ENCODE data around the gene HOXA4. TPM values are rescaled to one million over a fixed set of nuclear protein-coding genes. Genes with fewer than 3 reads are reported as not detected.

Gene HOXA4
- total RNA-seq, 1 experiment from 2014 or later: 5.6 TPM

- in situ Hi-C loops (cut with HindIII; ENCODE audit: low pct_unique_long_range_greater_than_20kb, low sequenced_read_pairs): no loop called here
- DNase-seq (ENCODE audit: low read depth): no peak
These were observed 26.9 kb downstream of the HOXA4 start for GRCh38 chr7:27103489-27104226.

- no peak for DNase-seq (ENCODE audit: low read depth)
- in situ Hi-C loops (cut with HindIII; ENCODE audit: low pct_unique_long_range_greater_than_20kb, low sequenced_read_pairs): no loop called here
These were observed 27.7 kb downstream of the HOXA4 start, which contains the start of gene HOXA2 for GRCh38 chr7:27102581-27103442. Gene HOXA2 (minus strand): TSS chr7:27102683. CDS start chr7:27102500, 183 bp downstream.

GRCh38 chr7:27101957-27102580, 28.5 kb downstream of the HOXA4 start:
- no peak for DNase-seq (ENCODE audit: low read depth)
- in situ Hi-C loops (cut with HindIII; ENCODE audit: low pct_unique_long_range_greater_than_20kb, low sequenced_read_pairs): no loop called here

DNA sequence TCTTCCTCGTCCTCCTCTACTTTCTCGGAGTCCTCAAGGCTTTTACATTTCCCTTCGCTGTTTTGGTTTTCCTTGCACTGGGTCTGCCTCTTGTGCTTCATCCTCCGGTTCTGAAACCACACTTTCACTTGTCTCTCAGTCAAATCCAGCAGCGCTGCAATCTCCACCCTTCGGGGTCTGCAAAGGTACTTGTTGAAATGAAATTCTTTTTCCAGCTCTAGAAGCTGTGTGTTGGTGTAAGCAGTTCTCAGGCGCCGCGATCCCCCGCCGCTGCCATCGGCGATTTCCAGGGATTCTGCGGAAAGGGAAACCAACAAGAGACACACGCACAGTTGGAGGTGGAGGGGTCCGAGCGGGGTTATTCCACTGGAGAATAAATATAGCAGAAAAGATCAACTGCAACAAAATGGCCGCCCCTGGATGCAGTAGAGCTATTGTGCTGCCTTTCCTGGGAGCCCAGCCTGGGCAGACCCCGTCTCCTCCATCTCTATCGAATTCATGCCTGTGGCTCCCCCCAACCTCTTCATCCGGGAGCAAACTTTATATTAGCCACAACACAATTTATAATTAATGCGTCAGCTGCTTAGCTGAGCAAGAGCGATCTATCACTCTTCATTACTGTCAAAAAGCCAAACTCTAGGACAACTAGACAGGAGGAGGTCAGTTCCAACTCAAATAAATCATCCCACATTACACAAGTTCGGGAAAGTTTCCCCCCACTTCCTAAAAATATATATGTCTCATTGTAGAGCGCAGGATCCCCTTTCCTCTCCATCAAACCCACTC, 29.2 kb downstream of the HOXA4 start:
- DNase-seq (ENCODE audit: low read depth): no peak
- in situ Hi-C loops (cut with HindIII; ENCODE audit: low pct_unique_long_range_greater_than_20kb, low sequenced_read_pairs): no loop called here

DNA sequence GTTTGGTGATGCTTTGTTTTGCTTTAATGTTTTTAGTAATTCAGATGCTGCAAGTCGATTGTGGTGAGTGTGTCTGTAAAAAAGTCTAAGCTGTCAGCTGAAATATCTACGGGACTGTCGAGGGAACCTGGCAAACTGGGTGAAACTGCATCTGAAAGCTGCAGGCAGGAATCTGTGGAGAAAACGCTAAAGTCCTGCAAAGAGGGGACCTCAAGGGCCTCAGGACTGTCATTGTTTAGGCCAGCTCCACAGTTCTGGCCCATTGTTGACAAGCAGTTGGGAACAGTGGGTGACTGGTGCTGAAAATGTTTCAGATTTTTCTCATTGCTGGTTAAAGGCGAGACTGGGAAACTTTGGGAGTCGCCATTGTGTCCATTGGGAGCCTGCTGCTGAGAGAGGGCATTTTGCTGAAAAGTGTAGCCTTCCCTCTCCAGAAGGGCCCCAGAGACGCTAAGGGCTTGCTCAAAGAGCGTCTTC, 29.8 kb downstream of the HOXA4 start:
- in situ Hi-C loops (cut with HindIII; ENCODE audit: low pct_unique_long_range_greater_than_20kb, low sequenced_read_pairs): no loop called here
- no peak for DNase-seq (ENCODE audit: low read depth)

- in situ Hi-C loops (cut with HindIII; ENCODE audit: low pct_unique_long_range_greater_than_20kb, low sequenced_read_pairs): no loop called here
- no peak for DNase-seq (ENCODE audit: low read depth)
These were observed 30.8 kb downstream of the HOXA4 start for GRCh38 chr7:27099453-27100370.

GRCh38 chr7:27098578-27099451, 31.7 kb downstream of the HOXA4 start:
- peak; percentile 67 for DNase-seq (ENCODE audit: low read depth)

GRCh38 chr7:27097686-27098577, 32.6 kb downstream of the HOXA4 start:
- peak; percentile 48 for DNase-seq (ENCODE audit: low read depth)
- in situ Hi-C loops (cut with HindIII; ENCODE audit: low pct_unique_long_range_greater_than_20kb, low sequenced_read_pairs): no loop called here

More at GRCh38 chr7:27098578-27099451, 31.7 kb downstream of the HOXA4 start:
- in situ Hi-C loops (cut with HindIII; ENCODE audit: low pct_unique_long_range_greater_than_20kb, low sequenced_read_pairs): no loop called here

DNA sequence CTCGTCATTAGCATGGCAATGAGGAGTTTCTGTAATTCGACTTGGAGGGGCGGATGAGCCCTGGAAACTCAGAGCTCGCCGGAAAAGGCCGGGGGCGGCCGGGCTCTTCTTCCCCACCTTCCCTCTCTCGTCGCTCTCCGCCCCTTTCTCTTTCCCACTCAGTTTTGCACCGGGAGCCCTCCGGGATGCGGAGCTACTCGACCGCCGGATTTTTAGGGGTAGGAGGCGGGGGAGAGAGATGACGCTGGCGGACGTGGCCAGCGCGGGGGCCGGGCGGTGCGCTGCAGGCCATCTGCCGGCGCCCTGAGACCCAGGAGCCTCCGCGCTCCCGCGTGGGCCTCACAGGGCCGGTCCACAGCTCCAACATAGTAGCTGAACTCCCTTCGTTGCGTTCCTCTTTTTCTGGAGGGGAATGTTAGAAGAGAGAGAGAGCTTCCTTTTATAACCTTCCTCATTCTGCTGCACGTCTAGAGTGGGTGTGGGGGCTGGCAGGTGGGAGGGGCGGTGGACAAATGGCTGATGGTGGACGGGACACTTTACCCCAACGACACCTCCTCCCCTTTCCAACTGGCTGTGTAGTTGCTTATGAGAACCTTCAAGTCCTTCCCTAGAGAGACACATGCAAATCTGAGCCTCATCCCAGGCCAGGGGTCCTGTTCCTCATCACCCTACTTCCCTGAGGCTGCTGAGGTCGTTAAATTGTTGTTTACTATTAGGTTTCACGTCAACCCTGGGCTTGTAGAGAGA, 33.6 kb downstream of the HOXA4 start:
- in situ Hi-C loops (cut with HindIII; ENCODE audit: low pct_unique_long_range_greater_than_20kb, low sequenced_read_pairs): no loop called here
- DNase-seq (ENCODE audit: low read depth): peak; percentile 57

DNA sequence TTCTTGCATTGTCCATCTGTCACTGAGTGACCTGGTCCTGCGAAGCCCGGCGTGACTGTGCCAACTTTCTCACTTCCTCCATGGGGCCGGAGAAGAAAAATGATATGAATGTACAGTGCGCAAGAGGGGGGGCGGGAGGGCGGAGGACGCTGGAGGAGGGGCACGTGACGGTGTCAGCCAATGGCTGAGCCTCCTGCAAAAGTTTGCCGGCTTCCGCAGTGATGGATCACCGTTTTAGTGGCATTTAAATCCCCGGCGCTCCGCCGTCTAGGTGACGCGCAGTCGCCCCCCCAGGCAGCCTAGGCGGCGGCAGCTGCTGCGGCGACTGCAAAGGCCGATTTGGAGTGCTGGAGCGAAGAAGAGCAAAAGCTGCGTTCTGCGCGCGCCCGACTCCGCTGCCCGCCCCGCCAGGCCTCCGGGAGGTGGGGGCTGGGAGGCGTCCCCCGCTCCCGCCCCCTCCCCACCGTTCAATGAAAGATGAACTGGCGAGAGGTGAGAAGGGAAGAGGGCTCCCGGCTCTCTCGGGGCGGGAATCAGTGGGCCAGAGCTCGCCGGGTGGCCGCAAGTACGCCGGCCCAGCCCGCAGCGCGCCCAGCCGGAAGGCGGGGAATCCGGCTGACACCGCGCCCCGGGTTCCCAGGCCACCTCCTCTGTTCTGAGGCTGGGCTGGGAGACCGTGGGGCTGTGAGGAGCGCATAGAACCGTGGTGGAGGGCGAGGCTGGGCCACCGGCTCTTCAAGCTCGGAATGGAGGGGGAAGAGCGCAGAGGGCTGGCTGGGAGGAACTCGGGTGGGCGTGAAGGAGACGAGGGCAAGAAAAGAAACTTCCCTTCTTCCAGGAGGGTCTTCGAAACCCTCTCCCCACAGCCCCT, 34.4 kb downstream of the HOXA4 start, which contains the start of gene HOXA1:
TSS of gene HOXA1 (minus strand) at position 104 of the 871 bp plus-strand sequence. CDS start at position 16, 88 bp downstream.
- peak; percentile 94 for DNase-seq (ENCODE audit: low read depth)
- in situ Hi-C loops (cut with HindIII; ENCODE audit: low pct_unique_long_range_greater_than_20kb, low sequenced_read_pairs): no loop called here

- in situ Hi-C loops (cut with HindIII; ENCODE audit: low pct_unique_long_range_greater_than_20kb, low sequenced_read_pairs): no loop called here
- DNase-seq (ENCODE audit: low read depth): no peak
These were observed 35.3 kb downstream of the HOXA4 start for GRCh38 chr7:27095050-27095896.

GRCh38 chr7:27094304-27095049, 36.1 kb downstream of the HOXA4 start:
- in situ Hi-C loops (cut with HindIII; ENCODE audit: low pct_unique_long_range_greater_than_20kb, low sequenced_read_pairs): no loop called here
- no peak for DNase-seq (ENCODE audit: low read depth)
